Right lobe of liver (tissue), 4 donors: ENCODE measurements around the gene CA5A.

Experiments used
- CTCF ChIP-seq, 4 donors: fragments of 200-600 bp in 3 of 4; fragments of 450-650 bp in 1 of 4; IDR thresholded peaks; one replicate each; pipeline versions ENCODE4 v1.5.1 to v1.8.0; 2016 to 2022; ENCODE audit warnings: antibody characterized with exemption in 4 of 4, mild to moderate bottlenecking in 2 of 4
- POLR2A ChIP-seq: fragments of 450-650 bp; IDR thresholded peaks from one replicate; pipeline ENCODE4 v1.6.1; 2017; ENCODE audit warnings: antibody characterized with exemption, mild to moderate bottlenecking
- donor health status: DM: no; HTN: no; CAD: no.
- donor health status: DM: no; HTN: no; CAD: no.
- donor health status: DM: no; HTN: yes; CAD: no.

GRCh38 chr16:87895641-87896141 is 40.6 kb downstream of the CA5A start:
- TF ChIP-seq CTCF (IDR thresholded peaks at IDR 0.05), result no peak
- no peak for TF ChIP-seq POLR2A
